ENCODE data around the gene ARID1B.

ARID1B gene

DNA sequence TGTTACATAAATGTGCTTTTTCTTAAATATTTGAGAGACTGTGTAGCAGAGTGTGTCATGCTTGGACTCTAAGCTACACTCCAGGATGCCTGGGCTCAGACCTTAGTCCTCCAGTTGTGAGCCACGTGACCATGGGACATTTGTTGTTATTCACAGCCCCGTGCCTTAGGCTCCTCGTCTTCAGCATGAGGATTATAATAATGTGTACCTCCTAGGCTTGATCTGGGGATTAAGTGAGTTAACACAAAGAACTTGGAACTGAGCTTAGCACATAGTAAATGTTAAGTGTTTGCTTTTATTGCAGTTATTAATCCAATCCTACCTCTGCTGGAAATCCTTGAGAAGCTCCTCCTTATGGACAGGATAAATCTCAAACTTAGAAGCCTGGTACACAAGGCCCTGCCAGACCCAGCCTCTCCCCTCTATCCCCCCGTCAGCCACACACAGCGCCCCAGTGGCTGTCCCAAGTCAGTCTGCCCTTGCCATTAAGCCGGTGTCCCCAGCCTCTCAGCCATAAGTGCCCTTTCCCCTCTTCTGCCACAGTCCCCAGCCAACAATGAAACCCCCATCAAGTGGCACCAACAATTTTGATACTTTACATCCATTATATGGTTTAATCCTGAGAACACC, 368.6 kb downstream of the ARID1B start:
- no peak for DNase-seq

DNA sequence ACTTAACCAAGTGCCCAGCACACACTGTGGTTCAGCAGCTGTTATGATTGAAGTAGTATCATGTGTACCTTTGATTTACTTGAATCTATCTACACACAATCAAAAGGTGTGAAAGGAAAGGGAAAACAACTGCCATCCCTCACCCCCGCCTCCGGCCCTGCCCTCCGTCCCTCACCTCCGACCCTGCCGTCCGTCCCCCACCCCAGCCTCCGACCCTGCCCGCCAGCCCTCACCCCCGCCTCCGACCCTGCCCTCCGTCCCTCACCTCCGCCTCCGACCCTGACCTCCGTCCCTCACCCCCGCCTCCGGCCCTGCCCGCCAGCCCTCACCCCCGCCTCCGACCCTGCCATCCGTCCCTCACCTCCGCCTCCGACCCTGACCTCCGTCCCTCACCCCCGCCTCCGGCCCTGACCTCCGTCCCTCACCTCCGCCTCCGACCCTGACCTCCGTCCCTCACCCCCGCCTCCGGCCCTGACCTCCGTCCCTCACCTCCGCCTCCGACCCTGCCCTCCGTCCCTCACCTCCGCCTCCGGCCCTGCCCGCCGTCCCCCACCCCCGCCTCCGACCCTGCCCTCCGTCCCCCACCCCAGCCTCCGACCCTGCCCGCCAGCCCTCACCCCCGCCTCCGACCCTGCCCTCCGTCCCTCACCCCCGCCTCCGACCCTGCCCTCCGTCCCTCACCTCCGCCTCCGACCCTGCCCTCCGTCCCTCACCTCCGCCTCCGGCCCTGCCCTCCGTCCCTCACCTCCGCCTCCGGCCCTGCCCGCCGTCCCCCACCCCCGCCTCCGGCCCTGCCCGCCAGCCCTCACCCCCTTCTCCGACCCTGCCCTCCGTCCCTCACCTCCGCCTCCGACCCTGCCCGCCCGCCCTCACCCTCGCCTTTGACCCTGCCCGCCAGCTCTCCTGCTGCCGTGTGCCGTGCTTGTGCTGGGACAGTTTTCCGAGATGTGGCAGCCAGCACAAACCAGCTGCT, 370.2 kb downstream of the ARID1B start:
- DNase-seq: peak; percentile 40

- DNase-seq: no peak
These were observed 371.5 kb downstream of the ARID1B start for GRCh38 chr6:157148391-157149323.

- no peak for DNase-seq
These were observed 372.9 kb downstream of the ARID1B start for GRCh38 chr6:157150076-157150475.

DNA sequence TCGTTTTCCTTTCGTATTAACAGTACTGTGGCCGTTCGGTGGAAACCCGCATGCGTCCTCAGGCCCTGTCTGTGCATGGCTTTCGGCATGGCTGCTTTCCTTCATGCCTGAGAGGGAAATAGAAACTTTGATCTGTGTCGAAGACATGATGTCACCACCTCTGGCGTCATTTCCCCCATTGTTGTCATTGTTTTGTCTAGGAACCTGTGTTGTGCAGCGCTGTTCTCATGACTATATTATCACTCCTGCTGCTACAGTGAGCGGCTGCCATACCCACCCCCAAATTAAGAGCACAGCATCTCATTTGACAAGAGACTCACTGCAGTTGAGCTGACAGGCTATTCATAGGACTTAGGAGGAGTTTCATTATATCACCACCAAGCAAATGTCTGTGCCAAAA, 373.9 kb downstream of the ARID1B start:
- DNase-seq: no peak

DNA sequence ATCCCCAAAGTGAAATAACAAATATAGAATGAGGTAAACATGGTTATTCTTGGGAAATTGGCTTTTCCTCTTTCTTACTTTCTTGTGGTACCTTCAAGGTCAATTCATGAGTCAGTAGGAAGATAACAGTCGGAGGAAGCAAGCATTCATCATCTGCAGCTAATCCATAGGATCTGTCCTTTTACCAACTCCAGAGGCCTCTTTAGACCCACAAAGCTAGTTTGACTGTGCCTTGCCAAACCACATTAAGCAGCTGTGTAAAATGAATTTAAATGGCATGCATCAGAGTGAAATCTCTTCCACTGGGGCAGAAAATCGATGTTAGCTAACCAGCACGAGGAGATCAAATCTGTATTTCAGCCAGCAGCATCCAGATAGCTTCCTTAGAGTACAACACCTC, 374.8 kb downstream of the ARID1B start:
- DNase-seq: no peak

GRCh38 chr6:157152556-157152955, 375.4 kb downstream of the ARID1B start:
- DNase-seq: no peak

- DNase-seq: no peak
These were observed 378.6 kb downstream of the ARID1B start for GRCh38 chr6:157155804-157156203.

DNA sequence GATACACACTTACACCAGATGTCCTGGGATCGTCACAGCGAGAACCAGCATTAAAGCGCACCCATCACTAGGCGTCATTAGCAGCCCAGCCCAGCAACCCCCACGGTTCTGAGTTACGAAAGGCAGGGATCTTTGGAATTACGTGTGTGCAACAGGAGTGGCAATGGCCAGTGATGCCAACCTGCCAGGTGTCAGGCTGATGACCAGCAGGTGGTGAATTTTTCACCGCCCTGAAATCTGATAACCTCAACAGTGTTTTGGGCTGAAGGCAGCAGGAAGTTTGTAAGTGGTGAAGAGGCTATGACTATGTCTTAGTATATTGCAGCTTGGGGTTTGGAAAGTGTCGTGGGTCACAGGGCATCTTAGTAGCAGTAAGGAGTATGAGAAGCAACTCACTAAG, 380.1 kb downstream of the ARID1B start:
- DNase-seq: no peak

DNA sequence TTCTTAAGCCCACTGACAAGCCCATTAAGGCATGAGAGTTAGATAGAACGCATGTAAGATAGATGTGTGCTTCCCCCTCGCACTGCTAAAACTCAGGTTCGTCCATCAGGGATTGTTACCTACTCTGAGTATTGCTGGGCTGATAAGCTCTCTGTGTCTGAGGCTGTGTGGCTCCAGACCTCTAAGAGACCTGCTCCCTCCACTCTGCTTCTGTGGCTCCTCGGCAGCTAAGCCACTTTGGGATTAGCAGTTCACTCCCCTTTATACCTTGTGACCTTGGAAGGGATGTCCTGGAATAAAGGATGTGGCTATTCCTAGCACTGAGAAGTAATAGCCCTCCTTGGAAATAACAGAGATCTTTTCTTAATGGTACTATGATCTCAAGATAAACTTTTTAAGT, 381.3 kb downstream of the ARID1B start:
- DNase-seq: no peak

DNA sequence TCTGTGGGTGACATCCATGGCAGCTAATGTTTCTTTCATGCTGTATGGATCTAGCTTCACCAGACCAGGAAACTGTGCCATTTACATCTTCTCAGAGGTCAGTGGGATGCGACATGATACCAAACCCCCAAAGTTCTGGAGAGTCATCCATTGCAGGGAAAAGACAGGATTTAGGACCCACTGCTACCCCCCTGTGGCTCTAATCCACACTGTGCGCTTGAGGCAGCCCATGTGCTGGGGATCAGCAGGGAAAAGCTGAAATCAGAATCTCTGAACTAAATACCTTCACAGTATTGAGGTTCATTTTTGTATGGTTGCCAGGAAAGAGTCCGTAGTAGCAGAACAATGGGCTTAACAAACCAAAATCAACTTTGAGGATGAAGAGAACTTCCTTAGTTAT, 381.7 kb downstream of the ARID1B start:
- DNase-seq: no peak

DNA sequence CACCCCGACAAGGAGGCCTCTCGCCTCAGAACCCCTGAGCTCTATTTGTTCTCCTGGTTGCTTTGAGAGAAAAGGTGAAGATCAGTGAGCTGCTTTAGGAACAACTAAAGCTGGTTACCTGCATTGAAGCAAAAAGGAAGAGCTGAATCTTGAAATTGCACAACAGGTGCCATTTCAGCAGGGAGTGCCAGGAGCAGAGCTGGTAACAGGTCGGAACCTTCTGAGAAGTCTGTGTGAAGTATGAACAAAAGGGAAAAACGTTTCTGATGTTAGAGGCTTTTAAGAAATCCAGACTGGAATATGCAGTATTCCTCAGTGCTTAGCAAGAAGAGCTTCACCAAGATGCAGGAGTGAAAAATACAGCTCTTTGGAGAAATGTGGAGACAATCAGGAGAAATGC, 382.2 kb downstream of the ARID1B start:
- DNase-seq: no peak

DNA sequence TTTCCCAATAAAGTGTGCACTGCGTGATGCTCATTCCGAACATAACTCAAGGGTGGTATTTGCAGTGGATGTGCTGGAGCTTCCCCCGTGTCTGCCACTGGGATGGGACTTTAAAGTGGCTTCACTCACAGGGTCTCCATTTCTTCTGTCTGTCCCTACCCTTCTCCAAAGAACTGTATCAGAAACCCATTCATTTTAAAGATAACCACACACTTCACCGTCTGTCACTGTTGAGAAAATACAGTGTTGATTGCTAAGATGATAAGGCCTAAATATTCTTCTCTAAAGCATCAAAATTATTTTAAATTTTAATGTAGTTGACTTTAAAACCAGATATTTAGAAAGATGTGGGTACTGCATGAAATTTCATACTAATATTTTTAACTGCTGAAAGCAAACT, 384.7 kb downstream of the ARID1B start:
- DNase-seq: no peak

DNA sequence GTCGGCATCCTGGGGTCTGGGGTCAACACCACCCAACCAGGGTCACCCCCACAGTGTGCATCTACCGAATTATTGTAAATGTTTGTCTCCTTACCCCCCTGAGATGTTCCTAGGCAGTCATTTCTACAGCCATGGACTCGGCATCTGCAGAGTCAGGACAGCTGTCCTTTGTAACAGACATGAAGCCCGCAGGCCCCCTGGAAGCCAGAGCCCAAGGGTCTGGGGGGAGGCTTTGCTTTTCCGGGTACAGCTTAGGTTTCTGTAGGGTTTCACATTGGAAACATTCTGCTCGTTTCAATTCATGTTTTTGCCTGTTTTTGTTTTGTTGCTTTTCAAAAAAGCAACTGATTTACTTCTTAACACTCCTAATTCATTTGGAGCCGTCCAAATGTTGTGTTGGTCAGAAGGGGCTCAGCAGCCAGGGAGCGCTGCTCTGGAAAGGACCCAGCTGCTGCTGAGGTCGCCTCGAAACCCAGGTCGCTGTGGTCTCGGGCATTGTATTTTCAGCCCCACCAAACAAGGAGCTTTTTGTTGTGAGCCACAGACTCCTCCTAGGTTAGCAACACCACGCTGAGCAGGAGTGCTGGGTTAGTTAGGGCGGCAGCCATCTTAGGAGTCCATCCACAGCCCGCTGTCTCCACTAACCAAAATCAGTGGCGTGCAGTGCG, 385.7 kb downstream of the ARID1B start:
- no peak for DNase-seq

DNA sequence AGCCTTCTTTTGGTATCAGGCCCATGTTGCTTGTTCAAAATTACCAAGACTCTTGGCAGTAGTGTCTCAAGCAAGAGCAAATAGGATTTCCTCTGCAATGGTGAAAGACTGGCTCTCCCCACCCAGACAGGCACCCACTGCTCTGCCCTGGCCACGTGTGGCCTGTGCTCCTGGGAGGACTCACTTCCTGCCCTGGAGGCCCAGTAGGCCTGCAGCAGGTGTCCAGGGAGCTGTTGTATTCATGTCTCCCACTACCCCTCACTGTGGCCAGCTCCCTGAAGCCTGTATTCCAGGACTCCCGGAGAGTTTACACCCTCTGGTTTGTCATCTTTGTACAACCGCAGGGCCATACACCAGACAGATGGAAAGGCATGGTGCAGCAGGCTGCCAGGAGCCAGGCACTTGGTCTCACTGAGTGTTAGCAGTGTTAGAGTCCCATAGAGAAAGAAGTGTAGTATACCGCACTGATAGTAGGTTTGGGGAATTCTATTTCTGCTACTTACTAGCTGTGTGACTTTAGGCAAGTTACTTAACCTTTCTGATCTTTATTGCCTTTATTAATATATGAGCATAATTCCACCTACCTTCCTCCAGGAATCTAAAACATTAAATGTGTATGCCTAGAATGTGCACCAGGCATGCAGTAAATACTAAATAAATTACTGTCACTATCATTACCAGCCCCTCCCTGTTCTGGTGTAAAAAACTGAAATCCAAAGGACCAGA, 386.4 kb downstream of the ARID1B start:
- no peak for DNase-seq

GRCh38 chr6:157164972-157165371, 387.8 kb downstream of the ARID1B start:
- DNase-seq: no peak

- no peak for DNase-seq
These were observed 389.6 kb downstream of the ARID1B start for GRCh38 chr6:157166784-157167183.

DNA sequence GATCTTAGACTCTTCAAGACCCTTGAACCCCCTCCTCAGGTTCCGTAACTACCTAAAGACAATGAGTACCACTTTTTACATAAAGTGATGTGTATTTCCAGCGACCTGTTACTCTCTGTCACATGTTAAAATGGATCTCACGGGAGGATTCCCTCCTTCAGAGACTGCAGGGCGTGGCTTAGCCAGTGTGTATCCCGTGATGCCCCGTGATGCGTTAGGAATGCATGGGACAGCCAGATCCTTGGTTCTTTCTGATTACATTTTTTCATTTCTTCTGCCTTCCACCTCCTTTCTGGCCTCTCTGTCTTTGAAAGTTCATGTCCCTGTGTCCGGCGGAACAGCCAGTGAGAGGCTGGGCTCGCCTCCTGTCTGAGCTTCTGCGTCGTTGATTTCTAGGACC, 390.7 kb downstream of the ARID1B start:
- DNase-seq: no peak

DNA sequence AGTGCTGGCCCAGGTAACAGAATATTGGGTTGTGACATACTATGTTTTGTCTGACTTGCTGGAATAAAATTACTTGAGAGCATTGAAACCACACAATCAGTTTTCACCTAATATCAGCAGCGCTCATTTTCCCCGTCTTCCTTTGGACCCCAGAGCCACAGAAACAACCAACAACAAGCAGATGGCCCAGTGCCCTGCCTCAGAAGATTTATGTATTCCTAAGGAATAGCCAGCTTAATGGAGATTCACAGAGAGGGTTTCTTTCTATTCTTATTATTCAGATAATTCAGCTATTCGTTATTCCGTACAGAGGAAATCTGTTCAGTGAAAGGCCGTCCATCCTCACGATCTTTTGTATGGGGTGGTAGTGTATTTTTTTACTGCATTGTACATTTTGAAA, 391.3 kb downstream of the ARID1B start:
- no peak for DNase-seq

DNA sequence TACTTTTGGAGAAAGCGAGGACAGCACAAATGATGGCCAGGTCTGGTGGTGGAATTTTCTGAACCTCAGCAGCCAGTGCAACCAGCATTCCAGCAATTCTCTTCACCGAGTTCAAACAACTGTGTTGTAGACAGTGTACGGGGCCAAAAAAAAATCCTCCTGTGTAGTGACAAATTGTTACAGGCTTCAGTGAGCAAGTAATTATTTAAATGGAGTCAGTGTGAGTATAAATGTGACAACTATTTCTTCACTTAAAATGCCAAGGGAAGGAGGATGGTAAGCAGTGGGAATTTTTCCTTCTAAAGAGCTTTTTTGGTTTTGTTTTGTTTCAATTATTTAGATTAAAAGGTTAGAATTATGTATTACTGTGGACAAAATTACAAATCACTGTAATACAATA, 392.0 kb downstream of the ARID1B start:
- DNase-seq: no peak

- DNase-seq: no peak
These were observed 392.5 kb downstream of the ARID1B start for GRCh38 chr6:157169656-157170055.

DNA sequence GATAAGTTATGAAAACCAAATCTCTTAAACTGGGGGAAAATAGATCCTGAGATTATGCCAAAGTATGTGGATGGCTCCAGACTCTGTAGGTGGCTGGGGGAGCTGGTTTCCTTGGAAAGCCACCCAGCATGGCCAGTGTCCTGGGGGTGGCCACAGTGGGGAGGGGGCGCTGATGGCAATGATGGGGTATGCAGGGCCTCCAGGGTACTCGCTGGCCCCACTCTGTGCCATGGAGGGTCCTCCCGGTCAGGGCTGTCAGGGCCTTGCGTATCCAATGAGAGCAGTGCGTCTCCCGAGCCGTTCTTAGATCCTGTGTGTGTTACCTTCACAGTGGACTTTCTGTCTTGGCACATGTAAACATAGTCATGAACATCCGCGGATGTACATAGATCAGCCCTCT, 393.4 kb downstream of the ARID1B start:
- DNase-seq: no peak
